ENCODE data around the gene SPRN.
"Not testable (repeated sequence)": the region's sequence is repeated elsewhere in the genome, so short reads cannot be mapped to it uniquely, and the experiment has no call there.

The SPRN gene

GRCh38 chr10:133424601-133425000 lies at the start of gene SPRN:
Gene SPRN, minus strand, starts transcription at chr10:133424625. Its CDS starts 944 bp downstream, at chr10:133423681.
- DNase-seq (ENCODE audit: low spot score) = not testable (repeated sequence)

- no peak for DNase-seq (ENCODE audit: low spot score)
Measured at GRCh38 chr10:133474027-133474426, 49.6 kb upstream of the SPRN start.

- DNase-seq (ENCODE audit: low spot score) = no peak
Measured at GRCh38 chr10:133473270-133473669, 48.8 kb upstream of the SPRN start.

- DNase-seq (ENCODE audit: low spot score) = no peak
Measured at GRCh38 chr10:133471300-133472109, 47.1 kb upstream of the SPRN start.

GRCh38 chr10:133469205-133469604 lies 44.8 kb upstream of the SPRN start:
- not testable (repeated sequence) for DNase-seq (ENCODE audit: low spot score)

GRCh38 chr10:133467286-133467911 lies 43.0 kb upstream of the SPRN start:
- DNase-seq (ENCODE audit: low spot score) = no peak

- DNase-seq (ENCODE audit: low spot score) = no peak
Measured at GRCh38 chr10:133466683-133467275, 42.4 kb upstream of the SPRN start.

GRCh38 chr10:133465950-133466474 lies 41.6 kb upstream of the SPRN start:
- no peak for DNase-seq (ENCODE audit: low spot score)

GRCh38 chr10:133465191-133465949 lies 40.9 kb upstream of the SPRN start:
- DNase-seq (ENCODE audit: low spot score) = no peak

- DNase-seq (ENCODE audit: low spot score) = no peak
Measured at GRCh38 chr10:133464582-133465031, 40.2 kb upstream of the SPRN start.

GRCh38 chr10:133462512-133463305 lies 38.3 kb upstream of the SPRN start:
- no peak for DNase-seq (ENCODE audit: low spot score)

- no peak for DNase-seq (ENCODE audit: low spot score)
Measured at GRCh38 chr10:133461841-133462240, 37.4 kb upstream of the SPRN start.

GRCh38 chr10:133461027-133461426 lies 36.6 kb upstream of the SPRN start:
- no peak for DNase-seq (ENCODE audit: low spot score)

GRCh38 chr10:133460208-133460769 lies 35.9 kb upstream of the SPRN start:
- no peak for DNase-seq (ENCODE audit: low spot score)

GRCh38 chr10:133459454-133460207 lies 35.2 kb upstream of the SPRN start:
- no peak for DNase-seq (ENCODE audit: low spot score)

GRCh38 chr10:133458710-133459453 lies 34.5 kb upstream of the SPRN start:
- DNase-seq (ENCODE audit: low spot score) = no peak

GRCh38 chr10:133458021-133458709 lies 33.7 kb upstream of the SPRN start:
- no peak for DNase-seq (ENCODE audit: low spot score)

GRCh38 chr10:133457100-133457841 lies 32.8 kb upstream of the SPRN start:
- no peak for DNase-seq (ENCODE audit: low spot score)

All from kidney capillary endothelial cell (primary cell).